AG08395 (cell line): Measurements from ENCODE around the gene PITPNC1.
A peak's percentile ranks its signal among the peaks of the same experiment; 100 is the strongest.

Experiments
- DNase-seq: peaks from one replicate; pipeline ENCODE4 v3.0.0; 2012; ENCODE audit warnings: mixed read lengths, low spot score

The PITPNC1 gene

GRCh38 chr17:67548693-67549092 is 171.6 kb downstream of the PITPNC1 start:
- DNase-seq: no peak

GRCh38 chr17:67549820-67550219 is 172.7 kb downstream of the PITPNC1 start:
- no peak for DNase-seq

DNA sequence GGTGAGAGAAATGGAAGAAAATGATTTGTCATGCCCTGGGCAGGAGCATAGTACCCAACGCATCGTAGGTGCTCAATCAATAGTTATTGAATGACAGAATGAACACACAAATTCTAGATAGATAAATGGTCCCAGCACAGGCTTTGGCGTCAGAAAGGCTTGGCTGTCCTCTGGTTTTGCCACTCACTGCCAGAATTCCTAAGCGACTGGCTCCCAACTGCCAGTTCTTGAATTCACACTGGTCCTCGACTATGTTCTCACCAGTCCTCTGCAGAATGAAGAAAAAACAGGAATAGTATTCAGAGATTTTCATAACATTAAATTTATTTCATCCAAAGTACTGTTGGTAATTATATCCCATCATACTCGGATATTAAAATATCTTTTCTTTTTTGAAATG is 177.6 kb downstream of the PITPNC1 start:
- DNase-seq: no peak

GRCh38 chr17:67555855-67556254 is 178.8 kb downstream of the PITPNC1 start:
- no peak for DNase-seq

DNA sequence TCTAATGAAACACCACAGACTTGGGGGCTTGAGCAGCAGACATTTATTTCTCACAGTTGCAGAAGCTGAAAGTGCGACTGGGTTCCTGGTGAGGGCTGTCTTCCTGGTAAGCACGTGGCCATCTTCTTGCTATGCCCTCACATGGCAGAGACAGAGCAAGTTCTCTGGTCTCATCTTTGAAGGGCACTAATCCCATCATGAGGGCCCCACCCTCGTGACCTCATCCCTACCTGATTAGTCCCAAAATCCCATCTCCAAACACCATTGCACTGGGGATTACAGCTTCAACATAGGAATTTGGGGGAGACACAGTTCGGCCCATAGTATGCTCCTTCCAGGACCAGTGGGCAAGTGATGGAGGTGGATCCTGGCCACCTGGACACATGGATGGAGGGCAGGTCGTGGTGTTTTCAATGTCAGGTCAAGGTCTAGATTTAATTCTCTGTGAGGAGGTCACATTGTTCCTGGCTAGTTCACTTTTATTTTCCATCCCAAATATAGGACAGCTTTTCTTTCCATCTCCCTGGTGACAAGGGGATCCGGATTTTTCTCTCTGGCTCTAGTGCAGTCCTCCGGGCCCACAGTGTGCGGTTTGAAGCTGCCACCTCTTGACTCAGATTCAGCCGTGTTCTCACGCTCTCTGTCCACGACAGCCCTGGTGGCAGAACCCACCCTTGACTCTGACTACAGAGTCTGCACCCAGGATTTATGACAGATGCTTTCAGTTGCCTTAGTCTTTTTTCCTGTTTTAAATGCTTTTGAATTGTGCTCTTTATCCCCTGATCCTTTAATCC is 180.2 kb downstream of the PITPNC1 start:
- no peak for DNase-seq

- no peak for DNase-seq
Observed at GRCh38 chr17:67557921-67558320, 180.8 kb downstream of the PITPNC1 start.

GRCh38 chr17:67558740-67559380 is 181.8 kb downstream of the PITPNC1 start:
- peak; percentile 35 for DNase-seq

DNA sequence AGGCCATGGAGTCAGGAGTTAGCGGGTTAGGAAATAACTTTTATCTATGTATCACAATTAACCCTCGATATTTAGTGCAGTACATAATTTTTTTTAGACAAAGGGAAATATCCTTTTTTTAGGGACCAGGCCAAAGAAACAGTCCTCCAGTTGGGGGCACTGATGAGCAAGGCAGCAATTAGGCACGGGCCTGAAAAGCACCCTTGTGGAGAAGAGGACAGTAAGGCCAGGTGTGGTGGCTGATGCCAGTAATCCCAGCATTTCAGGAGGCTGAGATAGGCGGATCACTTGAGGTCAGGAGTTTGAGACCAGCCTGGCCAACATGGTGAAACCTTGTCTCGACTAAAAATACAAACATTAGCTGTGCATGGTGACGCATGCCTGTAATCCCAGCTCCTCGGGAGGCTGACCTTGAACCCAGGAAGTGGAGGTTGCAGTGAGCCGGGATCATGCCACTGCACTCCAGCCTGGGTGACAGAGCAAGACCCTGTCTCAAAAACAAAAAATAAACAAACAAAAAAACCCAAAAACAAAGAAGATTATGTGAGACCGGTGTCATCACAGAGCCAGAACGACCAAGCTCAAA is 182.4 kb downstream of the PITPNC1 start:
- DNase-seq: no peak

- DNase-seq: no peak
Observed at GRCh38 chr17:67562005-67562404, 184.9 kb downstream of the PITPNC1 start.

- no peak for DNase-seq
Observed at GRCh38 chr17:67563692-67564228, 186.7 kb downstream of the PITPNC1 start.

DNA sequence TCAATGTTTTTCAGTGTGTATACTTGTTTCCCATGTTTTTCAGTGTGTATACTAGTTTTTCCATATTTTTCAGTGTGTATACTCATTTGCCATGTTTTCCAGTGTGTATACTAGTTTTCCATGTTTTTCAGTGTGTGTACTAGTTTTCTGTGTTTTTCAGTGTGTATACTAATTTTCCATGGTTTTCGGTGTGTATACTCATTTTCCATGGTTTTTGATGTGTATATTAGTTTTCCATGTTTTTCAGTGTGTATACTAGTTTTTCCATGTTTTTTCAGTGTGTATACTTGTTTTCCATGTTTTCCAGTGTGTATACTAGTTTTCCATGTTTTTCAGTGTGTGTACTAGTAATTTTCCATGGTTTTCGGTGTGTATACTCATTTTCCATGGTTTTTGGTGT is 188.0 kb downstream of the PITPNC1 start:
- no peak for DNase-seq

DNA sequence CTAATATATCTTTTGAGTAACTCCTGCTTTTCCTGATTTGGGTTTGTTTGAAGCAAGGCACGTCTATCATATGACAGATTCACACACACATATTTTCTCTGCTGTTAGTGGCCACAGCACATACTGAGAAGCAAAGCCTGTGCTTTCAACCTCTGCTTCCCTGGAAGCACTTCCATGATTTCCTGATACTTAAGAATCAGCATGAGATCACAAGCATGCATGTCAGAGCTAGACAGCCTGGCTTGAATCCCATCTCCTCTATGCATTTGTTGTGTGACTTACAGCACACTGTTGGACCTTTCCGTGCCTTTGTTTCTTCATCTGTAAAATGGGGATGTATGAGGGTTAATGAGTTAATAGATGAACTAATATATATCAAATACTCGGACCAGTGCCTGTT is 189.6 kb downstream of the PITPNC1 start:
- DNase-seq: no peak

DNA sequence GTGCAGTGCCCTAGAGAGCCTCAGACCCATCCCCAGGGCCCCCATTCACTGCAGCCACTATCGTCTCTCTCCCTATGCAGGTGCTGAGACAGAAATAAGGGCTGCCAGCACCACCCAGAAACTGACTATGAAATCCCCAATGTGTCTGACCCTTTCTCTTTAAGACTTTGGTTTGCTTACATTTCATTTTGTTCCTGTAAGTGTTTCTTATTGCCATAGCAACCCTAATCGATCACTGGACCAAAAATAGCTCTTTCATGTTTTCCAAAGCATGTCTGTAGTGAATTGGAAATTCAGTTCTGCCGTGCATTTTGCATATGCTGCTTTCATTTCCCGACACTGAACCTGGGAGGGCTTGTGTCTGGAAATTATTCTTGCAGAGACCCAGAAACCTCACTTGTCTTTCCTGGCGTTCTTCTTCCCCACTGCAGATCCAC is 192.0 kb downstream of the PITPNC1 start:
- no peak for DNase-seq

- no peak for DNase-seq
Observed at GRCh38 chr17:67569873-67570272, 192.8 kb downstream of the PITPNC1 start.

GRCh38 chr17:67570797-67571196 is 193.7 kb downstream of the PITPNC1 start:
- DNase-seq: peak; percentile 22

DNA sequence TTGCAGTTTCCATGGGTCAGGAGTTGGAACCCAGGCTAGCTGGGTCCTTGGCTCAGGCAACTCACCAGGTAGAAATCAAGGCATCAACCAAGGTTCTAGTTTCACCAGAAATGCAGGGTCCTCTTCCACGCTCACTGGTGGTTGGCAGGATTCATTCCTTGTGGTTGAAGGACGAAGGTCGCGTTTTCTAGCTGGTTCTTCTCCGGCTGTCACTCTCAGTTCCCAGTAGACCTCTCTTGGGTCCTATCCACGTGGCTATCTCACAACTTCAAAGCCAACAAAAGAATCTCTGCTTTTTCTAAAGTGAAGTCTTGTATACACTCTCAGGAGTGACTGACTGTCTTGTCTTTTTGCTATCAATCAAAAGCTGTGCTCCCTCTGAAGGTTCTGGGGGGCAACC is 194.4 kb downstream of the PITPNC1 start:
- DNase-seq: no peak

DNA sequence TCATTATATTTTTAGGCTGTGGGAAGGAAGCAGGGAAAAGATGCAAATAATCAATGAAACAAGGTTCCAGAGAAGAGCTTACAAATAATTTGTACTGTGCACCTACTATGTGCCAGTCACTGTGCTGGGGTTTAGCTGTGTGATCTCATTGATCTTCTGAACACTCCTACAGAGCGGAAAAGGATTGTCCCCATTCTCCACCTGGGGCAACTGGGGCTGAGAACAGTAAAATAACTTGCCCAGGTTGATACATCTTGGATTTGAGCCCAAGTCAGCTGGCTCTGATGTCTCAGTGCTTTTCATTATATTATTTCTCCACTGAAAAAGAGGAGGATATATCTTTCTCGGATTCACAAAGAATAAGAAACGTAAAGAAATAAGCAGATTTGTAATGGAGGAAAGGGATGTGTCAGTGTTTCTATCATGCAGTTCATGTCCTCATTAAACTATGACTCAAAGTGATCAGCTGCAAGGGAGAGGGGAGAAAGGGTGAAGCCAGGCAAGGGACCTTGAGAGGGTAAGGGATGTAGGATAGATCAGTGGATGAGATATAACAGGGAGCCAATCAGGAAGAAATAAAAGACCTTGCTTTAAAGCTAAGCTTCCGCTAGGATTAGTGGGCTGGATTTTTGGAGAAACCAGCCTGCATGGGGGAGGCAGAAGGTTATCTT is 197.0 kb downstream of the PITPNC1 start:
- DNase-seq: no peak

DNA sequence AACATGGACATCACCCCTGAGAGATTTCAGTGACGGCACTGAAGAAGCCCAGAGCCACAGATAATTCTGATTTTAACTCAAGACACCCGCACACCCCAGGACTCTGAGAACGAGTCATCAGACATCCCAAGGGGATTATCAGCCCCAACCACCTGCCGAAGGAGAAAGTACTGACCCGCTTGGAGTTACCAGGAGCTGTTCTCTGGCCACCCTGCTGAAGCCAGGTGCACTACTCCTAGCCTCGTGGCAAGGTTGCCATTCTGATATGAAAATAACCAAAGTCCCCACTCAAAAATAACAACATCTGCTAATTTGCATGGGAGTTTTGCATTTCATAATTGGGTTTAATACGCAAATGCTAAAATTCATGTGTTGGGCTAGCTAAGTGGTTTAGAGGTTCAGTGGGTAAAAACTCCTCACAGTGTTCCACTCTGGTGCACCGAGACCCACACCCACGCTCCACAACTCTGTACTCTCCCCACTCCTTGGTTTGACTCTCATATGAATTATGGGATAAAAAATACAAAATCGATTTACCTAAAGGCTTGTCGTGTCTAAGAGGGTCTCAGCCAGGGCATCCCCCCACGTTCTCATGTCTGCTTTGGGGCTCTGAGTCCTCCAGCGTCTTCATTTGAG is 197.7 kb downstream of the PITPNC1 start:
- DNase-seq: no peak

DNA sequence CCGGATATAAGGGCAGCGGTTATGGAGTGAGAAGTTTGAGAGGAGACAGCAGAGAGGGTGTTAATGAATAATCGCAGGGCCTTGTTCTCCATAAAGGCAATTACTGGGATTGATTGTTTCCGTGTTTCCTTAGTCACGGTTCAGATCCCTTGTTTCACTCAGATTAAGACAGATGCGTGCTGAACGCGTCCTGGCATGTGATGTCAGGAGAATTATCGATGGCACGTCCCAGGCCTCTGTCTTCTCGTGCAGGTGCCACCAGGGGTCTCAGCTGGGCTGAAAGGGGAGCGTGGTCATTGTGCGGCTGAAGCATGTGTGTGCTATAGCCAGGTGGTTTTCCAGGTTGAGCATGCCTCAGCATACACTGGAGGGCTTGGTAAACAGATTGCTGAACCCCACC is 198.2 kb downstream of the PITPNC1 start:
- no peak for DNase-seq

GRCh38 chr17:67576471-67577115 is 199.5 kb downstream of the PITPNC1 start:
- DNase-seq: no peak

GRCh38 chr17:67577429-67578141 is 200.5 kb downstream of the PITPNC1 start:
- DNase-seq: no peak
